Small intestine (tissue), 16 donors: ENCODE results near the gene TRAPPC12. TPM values are rescaled to one million over a fixed set of nuclear protein-coding genes. Genes with fewer than 3 reads are reported as not detected.

Experiments
- DNase-seq, 2 donors: peaks; one replicate each; pipeline versions ENCODE4 v3.0.0 to v3.0.0-alpha.2; 2013
- FAIRE-seq: peaks from 2 replicates; lab custom pipeline; 2012; peaks lifted over from hg19 to GRCh38; lab: Jason Lieb, UNC
- H3K27ac ChIP-seq, 3 donors: one replicate each; pipeline ENCODE4 v1.5.1; 2013; ENCODE audit warnings: low read length in 2 of 3, mild to moderate bottlenecking in 2 of 3, control low read depth in 1 of 3, inconsistent platforms in 1 of 3, low read depth in 1 of 3, moderate library complexity in 1 of 3
- H3K27me3 ChIP-seq, 3 donors: one replicate each; pipeline ENCODE4 v1.6.1; 2013; ENCODE audit warnings: low read length in 3 of 3, inconsistent platforms in 1 of 3; ENCODE audit not compliant: control insufficient read depth in 3 of 3, insufficient read depth in 3 of 3
- H3K36me3 ChIP-seq, 3 donors: one replicate each; pipeline ENCODE4 v1.6.1; 2013; ENCODE audit warnings: low read length in 3 of 3, inconsistent platforms in 1 of 3, low read depth in 1 of 3, mild to moderate bottlenecking in 1 of 3, moderate library complexity in 1 of 3; ENCODE audit not compliant: control insufficient read depth in 3 of 3, insufficient read depth in 2 of 3
- H3K4me1 ChIP-seq, 3 donors: one replicate each; pipeline ENCODE4 v1.6.1; 2013; ENCODE audit warnings: low read length in 2 of 3, inconsistent platforms in 1 of 3, low read depth in 1 of 3, mild to moderate bottlenecking in 1 of 3, moderate library complexity in 1 of 3; ENCODE audit not compliant: control insufficient read depth in 3 of 3, insufficient read depth in 2 of 3
- H3K4me3 ChIP-seq, 3 donors: one replicate each; pipeline ENCODE4 v1.5.1; 2013; ENCODE audit warnings: low read length in 3 of 3, control low read depth in 1 of 3, inconsistent platforms in 1 of 3, low read depth in 1 of 3, mild to moderate bottlenecking in 1 of 3, moderate library complexity in 1 of 3
- H3K9me3 ChIP-seq, 2 donors: one replicate each; pipeline ENCODE4 v1.6.1; 2013; ENCODE audit warnings: low read depth in 1 of 2, low read length in 1 of 2; ENCODE audit not compliant: control insufficient read depth in 2 of 2, insufficient read depth in 1 of 2
- WGBS, 3 donors: extraction: QIAGEN DNeasy Blood & Tissue Kit; methylation state at CpG; one replicate each; pipeline ENCODE4 v1.1.7; 2013; 5-methylcytosine and 5-hydroxymethylcytosine counted together
- long read RNA-seq, 10 donors: transcript quantifications; one replicate each; lab custom pipeline, GENCODE V29; 2026
- polyA plus RNA-seq, 4 donors: library from polyadenylated mRNA; stranded (reverse) in 3 of 4; unstranded in 1 of 4; fragments of 200-250 nt in 3 of 4; fragments of 120-200 nt in 1 of 4; gene quantifications; one replicate each; pipeline versions ENCODE4 v1.2.1 to v1.2.3, GENCODE V29; 2013
- donor health status: healthy with polysubstance abuse.
- donor health status: control.
- donor health status: control.
- donor health status: Bipolar disorder and iron deficiency.
- donor health status: healthy.

Gene TRAPPC12
- polyA plus RNA-seq, result 100 to 1,000 TPM in 2 of 4 donors, 10 to 100 TPM in 2; 43.9 to 120 (median 87.9) TPM
- long read RNA-seq, donor 1, result 0 reads
- long read RNA-seq, donor 2, partial matches to known transcripts, result 0 of 7 reads
- long read RNA-seq, donor 2, other reads (novel, unspliced or antisense), result 0 of 7 reads
- long read RNA-seq, donor 3, transcript TRAPPC12-220 (2 exons, 1,538 nt), result major isoform, 6 of 9 reads
- long read RNA-seq, donor 3, partial matches to known transcripts, result 0 of 9 reads
- long read RNA-seq, donor 3, other reads (novel, unspliced or antisense), result 0 of 9 reads
- long read RNA-seq, donor 4, partial matches to known transcripts, result 0 of 1 reads
- long read RNA-seq, donor 4, other reads (novel, unspliced or antisense), result 0 of 1 reads
- long read RNA-seq, donor 5, partial matches to known transcripts, result 0 of 3 reads
- long read RNA-seq, donor 5, other reads (novel, unspliced or antisense), result 0 of 3 reads
- long read RNA-seq, donor 6, transcript TRAPPC12-201 (12 exons, 2,508 nt), result major isoform, 5 of 9 reads
- long read RNA-seq, donor 6, partial matches to known transcripts, result 0 of 9 reads
- long read RNA-seq, donor 6, other reads (novel, unspliced or antisense), result 0 of 9 reads
- long read RNA-seq, donor 7, result 0 reads
- long read RNA-seq, donor 8, partial matches to known transcripts, result 0 of 2 reads
- long read RNA-seq, donor 8, other reads (novel, unspliced or antisense), result 0 of 2 reads
- long read RNA-seq, donor 9, partial matches to known transcripts, result 0 of 1 reads
- long read RNA-seq, donor 9, other reads (novel, unspliced or antisense), result 0 of 1 reads
- long read RNA-seq, donor 10, transcript TRAPPC12-201 (12 exons, 2,508 nt), result major isoform, 8 of 18 reads
- long read RNA-seq, donor 10, transcript TRAPPC12-220 (2 exons, 1,538 nt), result minor isoform, 5 of 18 reads
- long read RNA-seq, donor 10, partial matches to known transcripts, result 0 of 18 reads
- long read RNA-seq, donor 10, other reads (novel, unspliced or antisense), result 0 of 18 reads

- H3K4me1 ChIP-seq, result peaks cover 2 to 20% (median 7%) of the 10 kb centered on the region in 3 donors
- no peak for FAIRE-seq
Observed at GRCh38 chr2:3379647-3380534, at the start of gene TRAPPC12. Gene TRAPPC12 (plus strand): TSS chr2:3379694. CDS start chr2:3387624, 7,930 bp downstream.

GRCh38 chr2:3332133-3332532, 47.4 kb upstream of the TRAPPC12 start:
- Histone ChIP-seq H3K4me1 (no peaks in the 10 kb centered on the region), H3K27me3 (no peaks in the 10 kb centered on the region), H3K36me3 (peaks cover 1 to 47% (median 3%) of the 10 kb centered on the region in 3 donors), H3K27ac (no peak overlapping the region), H3K9me3 (no peaks in the 10 kb centered on the region), H3K4me3 (no peak overlapping the region)
- 83 to 96% (median 93%) methylated on average over 8 of the region's 8 CpGs for WGBS, 3 donors
- no peak for FAIRE-seq
- no peak for DNase-seq

More at GRCh38 chr2:3379647-3380534, at the start of gene TRAPPC12:
- no peaks in the 10 kb centered on the region for H3K27me3 ChIP-seq
- DNase-seq, result peak; percentile 96
- 0 to 1% (median 0%) methylated on average over 60 to 61 of the region's 61 CpGs for WGBS, 3 donors
- peak within 1 kb of the TSS; percentile 76 to 88 (median 79) for H3K4me3 ChIP-seq
- H3K27ac ChIP-seq, result peak within 1 kb of the TSS; percentile 91 to 98 (median 92)
- peaks cover 0 to 10% (median 2%) of the 10 kb centered on the region in 3 donors for H3K36me3 ChIP-seq
- peaks cover 0 to 12% of the 10 kb centered on the region in 2 donors for H3K9me3 ChIP-seq

- H3K36me3 ChIP-seq, result peaks cover 1 to 49% (median 3%) of the 10 kb centered on the region in 3 donors
- H3K4me1 ChIP-seq, result no peaks in the 10 kb centered on the region
- H3K27ac ChIP-seq, result no peak overlapping the region
- DNase-seq, result no peak
- no peak for FAIRE-seq
- H3K27me3 ChIP-seq, result no peaks in the 10 kb centered on the region
- H3K4me3 ChIP-seq, result no peak overlapping the region
- no peaks in the 10 kb centered on the region for H3K9me3 ChIP-seq
- WGBS, 3 donors, result 81 to 90% (median 86%) methylated on average over 24 of the region's 24 CpGs
Observed at GRCh38 chr2:3334392-3335345, 44.8 kb upstream of the TRAPPC12 start.

- no peak overlapping the region for H3K27ac ChIP-seq
- no peak for DNase-seq
- peaks cover 1 to 48% (median 3%) of the 10 kb centered on the region in 3 donors for H3K36me3 ChIP-seq
- no peaks in the 10 kb centered on the region for H3K9me3 ChIP-seq
- no peak overlapping the region for H3K4me3 ChIP-seq
- no peaks in the 10 kb centered on the region for H3K4me1 ChIP-seq
- 92 to 97% (median 94%) methylated on average over 2 of the region's 2 CpGs for WGBS, 3 donors
- no peak for FAIRE-seq
- H3K27me3 ChIP-seq, result no peaks in the 10 kb centered on the region
Observed at GRCh38 chr2:3336844-3337243, 42.6 kb upstream of the TRAPPC12 start.

GRCh38 chr2:3338340-3338739, 41.2 kb upstream of the TRAPPC12 start:
- H3K27me3 ChIP-seq, result no peaks in the 10 kb centered on the region
- FAIRE-seq (no peak), DNase-seq (no peak)
- H3K4me3 ChIP-seq, result no peak overlapping the region
- peaks cover 0 to 41% (median 0%) of the 10 kb centered on the region in 3 donors for H3K36me3 ChIP-seq
- H3K9me3 ChIP-seq, result no peaks in the 10 kb centered on the region
- no peak overlapping the region for H3K27ac ChIP-seq
- H3K4me1 ChIP-seq, result no peaks in the 10 kb centered on the region
- WGBS, 3 donors, result 93 to 98% (median 94%) methylated on average over 10 of the region's 10 CpGs

- WGBS, 3 donors, result 96 to 98% (median 98%) methylated on average over 10 of the region's 10 CpGs
- Histone ChIP-seq H3K4me1 (no peaks in the 10 kb centered on the region), H3K4me3 (no peak overlapping the region), H3K27ac (no peak overlapping the region), H3K9me3 (no peaks in the 10 kb centered on the region), H3K36me3 (peaks cover 0 to 29% (median 3%) of the 10 kb centered on the region in 3 donors), H3K27me3 (no peaks in the 10 kb centered on the region)
- FAIRE-seq (no peak), DNase-seq (no peak)
Observed at GRCh38 chr2:3340144-3340543, 39.4 kb upstream of the TRAPPC12 start.

- Histone ChIP-seq H3K27me3 (no peaks in the 10 kb centered on the region), H3K4me1 (no peaks in the 10 kb centered on the region), H3K36me3 (peaks cover 0 to 20% (median 3%) of the 10 kb centered on the region in 3 donors), H3K9me3 (no peaks in the 10 kb centered on the region), H3K4me3 (no peak overlapping the region), H3K27ac (no peak overlapping the region)
- no peak for FAIRE-seq
- no peak for DNase-seq
- 95 to 98% (median 98%) methylated on average over 8 of the region's 8 CpGs for WGBS, 3 donors
Observed at GRCh38 chr2:3341336-3341735, 38.2 kb upstream of the TRAPPC12 start.
